GM19025 (cell line): ENCODE data around the gene PRTN3.
"Not testable (repeated sequence)": the region's sequence is repeated elsewhere in the genome, so short reads cannot be mapped to it uniquely, and the experiment has no call there.

ENCODE experiments used
- ATAC-seq: cut with Tn5 transposase; IDR thresholded peaks from one replicate; pipeline ENCODE4 v1.9.1; 2021; ENCODE audit warnings: mild to moderate bottlenecking, low read depth, moderate library complexity; ENCODE audit not compliant: unreplicated experiment

The PRTN3 gene

GRCh38 chr19:814152-815078, 26.4 kb upstream of the PRTN3 start:
- ATAC-seq: no peak

- no peak for ATAC-seq
Measured at GRCh38 chr19:815079-815774, 25.6 kb upstream of the PRTN3 start.

GRCh38 chr19:815775-816499, 24.9 kb upstream of the PRTN3 start:
- ATAC-seq: no peak

DNA sequence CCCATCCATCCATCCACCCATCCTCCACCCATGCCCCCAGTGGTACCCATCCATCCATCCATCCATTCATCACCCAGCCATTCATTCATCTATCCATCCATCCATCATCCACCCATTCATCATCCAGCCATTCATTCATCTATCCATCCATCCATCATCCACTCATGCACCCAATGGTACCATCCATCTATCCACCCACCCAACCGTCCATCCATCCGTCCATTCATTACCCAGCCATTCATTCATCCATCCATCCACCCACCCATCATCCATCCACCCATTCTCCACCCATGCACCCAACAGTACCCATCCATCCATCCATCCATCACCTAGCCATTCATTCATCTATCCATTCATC, 24.3 kb upstream of the PRTN3 start:
- ATAC-seq: no peak

DNA sequence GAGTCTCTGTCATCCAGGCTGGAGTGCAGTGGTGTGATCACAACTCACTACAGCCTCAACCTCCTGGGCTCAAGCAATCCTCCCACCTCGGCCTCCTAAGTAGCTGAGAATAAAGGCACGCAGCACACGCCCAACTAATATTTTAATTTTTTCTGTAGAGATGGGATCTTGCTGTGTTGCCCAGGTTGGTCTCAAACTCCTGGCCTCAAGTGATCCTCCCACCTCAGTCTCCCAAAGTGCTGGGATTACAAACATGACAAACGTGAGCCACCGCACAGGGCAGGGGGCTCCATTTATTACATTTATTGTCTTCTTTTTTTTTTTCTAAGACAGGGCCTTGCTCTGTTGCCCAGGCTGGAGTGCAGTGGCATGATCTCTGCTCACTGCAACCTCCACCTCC, 20.6 kb upstream of the PRTN3 start:
- not testable (repeated sequence) for ATAC-seq

DNA sequence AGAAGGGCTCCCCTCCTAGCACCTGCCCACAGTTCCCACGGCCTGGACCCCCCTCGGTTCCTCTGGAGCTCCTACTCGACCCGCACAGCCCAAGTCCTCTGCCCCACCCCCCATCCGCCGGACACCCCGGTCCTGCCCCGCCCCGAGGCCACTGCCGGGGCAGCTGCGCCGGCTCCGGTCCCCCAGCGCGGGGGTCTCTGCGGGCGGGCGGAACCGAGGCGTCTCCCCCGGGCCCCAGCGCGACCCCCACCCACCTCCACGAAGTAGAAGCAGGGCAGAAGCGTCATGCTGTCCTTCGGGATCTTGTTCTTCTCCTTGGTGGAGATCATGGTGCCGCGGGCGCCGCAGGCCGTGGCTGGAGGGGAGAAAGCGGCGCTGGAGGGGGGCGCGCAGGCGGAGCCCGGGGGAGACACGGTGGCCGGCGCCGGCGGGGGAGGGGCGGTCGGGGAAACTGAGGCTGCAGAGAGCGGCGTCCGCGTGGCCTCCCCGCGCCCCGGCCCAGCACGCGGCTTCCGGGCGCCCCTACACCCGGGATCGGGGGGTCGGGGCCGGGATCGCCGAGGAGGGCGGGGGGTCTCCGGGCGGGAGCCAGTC, 19.5 kb upstream of the PRTN3 start:
- no peak for ATAC-seq

DNA sequence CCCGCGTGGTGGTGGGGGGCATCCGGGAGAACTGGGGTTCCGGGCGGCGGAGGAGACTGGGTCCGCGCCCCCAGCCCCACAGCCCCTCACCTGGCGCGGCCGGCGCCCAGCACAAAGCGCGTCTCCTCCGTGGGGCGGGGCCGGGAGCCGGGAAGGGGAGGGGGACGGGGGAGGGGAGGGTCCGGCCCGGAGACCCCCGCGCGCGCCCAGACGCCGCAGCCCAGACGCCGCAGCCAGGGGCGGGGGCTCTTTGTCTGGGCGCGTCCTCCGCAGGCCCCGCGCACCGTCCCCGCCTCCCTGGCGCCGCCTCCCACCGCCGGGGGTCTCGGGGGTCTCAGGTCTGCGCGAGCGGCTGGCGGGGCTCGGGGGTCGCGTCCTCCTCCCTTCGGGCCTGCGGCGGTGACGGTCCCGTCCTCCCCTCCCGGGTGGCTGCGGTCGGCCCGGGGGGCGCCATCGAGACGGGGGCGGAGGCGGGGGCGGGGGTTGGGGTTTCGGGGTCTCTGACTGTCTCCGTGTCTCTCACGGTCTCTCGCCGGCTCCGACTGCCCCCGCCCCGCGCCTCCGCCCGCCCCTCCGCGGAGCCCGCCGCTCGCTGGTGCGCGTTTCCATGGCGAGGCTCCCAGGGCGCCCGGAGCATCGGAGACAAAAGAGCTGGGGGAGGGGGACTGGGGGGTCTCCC, 18.8 kb upstream of the PRTN3 start, which contains the start of gene PLPPR3:
PLPPR3 (minus strand) TSS at position 131 of the 679 bp plus-strand sequence. CDS start 396 bp downstream, outside the sequence.
- no peak for ATAC-seq

DNA sequence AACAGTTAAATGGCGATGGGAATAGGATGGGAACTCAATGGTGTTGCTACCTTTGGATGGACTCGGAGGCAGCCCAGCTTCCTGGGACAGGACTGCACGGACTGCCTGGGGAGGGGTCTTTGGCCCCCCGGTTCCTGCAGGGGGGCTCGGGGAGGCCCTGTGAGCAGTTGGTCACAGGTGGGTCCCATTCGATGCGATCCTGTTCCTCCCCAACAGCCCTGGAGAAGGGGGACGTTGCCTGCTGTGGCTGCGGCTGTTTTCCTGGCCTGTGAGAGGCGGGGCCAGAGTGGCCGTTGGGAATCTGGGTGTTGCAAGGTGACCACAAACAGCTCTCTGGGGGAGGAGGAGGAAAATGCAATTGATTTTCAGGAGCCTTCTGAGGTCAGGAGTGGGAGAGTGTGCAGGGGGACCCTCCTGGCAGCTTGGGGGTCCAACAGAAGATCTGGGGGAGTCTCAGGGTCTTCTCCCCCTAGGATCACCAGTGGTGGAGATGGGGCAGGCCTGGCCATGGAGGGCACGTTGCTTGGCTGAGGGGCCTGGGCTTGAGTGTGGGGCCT, 17.2 kb upstream of the PRTN3 start:
- no peak for ATAC-seq

GRCh38 chr19:824885-825284, 15.9 kb upstream of the PRTN3 start:
- no peak for ATAC-seq

- ATAC-seq: no peak
Measured at GRCh38 chr19:825897-826644, 14.7 kb upstream of the PRTN3 start.

GRCh38 chr19:827314-827709, 13.5 kb upstream of the PRTN3 start:
- no peak for ATAC-seq

GRCh38 chr19:827710-828321, 13.0 kb upstream of the PRTN3 start, which contains the start of gene AZU1:
AZU1 (plus strand) TSS chr19:827837; CDS start chr19:827847, 10 bp downstream.
- no peak for ATAC-seq

DNA sequence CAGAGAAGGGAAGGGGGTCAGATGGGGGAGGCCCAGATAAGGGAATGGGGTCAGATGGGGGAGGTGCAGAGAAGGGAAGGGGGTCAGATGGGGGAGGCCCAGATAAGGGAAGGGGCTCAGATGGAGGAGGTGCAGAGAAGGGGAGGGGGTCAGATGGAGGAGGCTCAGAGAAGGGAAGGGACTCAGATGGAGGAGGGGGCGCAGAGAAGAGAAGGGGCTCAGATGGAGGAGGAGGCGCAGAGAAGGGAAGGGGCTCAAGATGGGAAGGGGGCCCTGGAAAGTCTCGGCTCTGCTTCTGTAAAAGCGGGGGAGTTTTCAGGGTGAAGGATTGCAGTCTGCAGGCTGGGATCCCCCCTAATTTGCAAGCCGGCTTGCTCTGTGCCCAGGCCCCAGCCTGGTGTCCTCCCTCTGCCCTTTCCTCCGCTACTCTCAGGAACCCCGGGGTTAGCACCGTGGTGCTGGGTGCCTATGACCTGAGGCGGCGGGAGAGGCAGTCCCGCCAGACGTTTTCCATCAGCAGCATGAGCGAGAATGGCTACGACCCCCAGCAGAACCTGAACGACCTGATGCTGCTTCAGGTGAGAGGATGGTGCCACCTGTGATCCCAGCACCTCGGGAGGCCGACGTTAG, 11.6 kb upstream of the PRTN3 start:
- no peak for ATAC-seq

- no peak for ATAC-seq
Measured at GRCh38 chr19:831407-832369, 9.1 kb upstream of the PRTN3 start.

- no peak for ATAC-seq
Measured at GRCh38 chr19:834216-834615, 6.6 kb upstream of the PRTN3 start.

- ATAC-seq: no peak
Measured at GRCh38 chr19:835210-835810, 5.5 kb upstream of the PRTN3 start.

GRCh38 chr19:842802-843179, 2.0 kb downstream of the PRTN3 start:
- ATAC-seq: not testable (repeated sequence)
